ENCODE results near the gene TIFAB. TPM values are rescaled to one million over a fixed set of nuclear protein-coding genes. Genes with fewer than 3 reads are reported as not detected.
"Not testable (repeated sequence)": the region's sequence is repeated elsewhere in the genome, so short reads cannot be mapped to it uniquely, and the experiment has no call there.

TIFAB gene, protein sequence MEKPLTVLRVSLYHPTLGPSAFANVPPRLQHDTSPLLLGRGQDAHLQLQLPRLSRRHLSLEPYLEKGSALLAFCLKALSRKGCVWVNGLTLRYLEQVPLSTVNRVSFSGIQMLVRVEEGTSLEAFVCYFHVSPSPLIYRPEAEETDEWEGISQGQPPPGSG
- not detected in 2 replicates for total RNA-seq

DNA sequence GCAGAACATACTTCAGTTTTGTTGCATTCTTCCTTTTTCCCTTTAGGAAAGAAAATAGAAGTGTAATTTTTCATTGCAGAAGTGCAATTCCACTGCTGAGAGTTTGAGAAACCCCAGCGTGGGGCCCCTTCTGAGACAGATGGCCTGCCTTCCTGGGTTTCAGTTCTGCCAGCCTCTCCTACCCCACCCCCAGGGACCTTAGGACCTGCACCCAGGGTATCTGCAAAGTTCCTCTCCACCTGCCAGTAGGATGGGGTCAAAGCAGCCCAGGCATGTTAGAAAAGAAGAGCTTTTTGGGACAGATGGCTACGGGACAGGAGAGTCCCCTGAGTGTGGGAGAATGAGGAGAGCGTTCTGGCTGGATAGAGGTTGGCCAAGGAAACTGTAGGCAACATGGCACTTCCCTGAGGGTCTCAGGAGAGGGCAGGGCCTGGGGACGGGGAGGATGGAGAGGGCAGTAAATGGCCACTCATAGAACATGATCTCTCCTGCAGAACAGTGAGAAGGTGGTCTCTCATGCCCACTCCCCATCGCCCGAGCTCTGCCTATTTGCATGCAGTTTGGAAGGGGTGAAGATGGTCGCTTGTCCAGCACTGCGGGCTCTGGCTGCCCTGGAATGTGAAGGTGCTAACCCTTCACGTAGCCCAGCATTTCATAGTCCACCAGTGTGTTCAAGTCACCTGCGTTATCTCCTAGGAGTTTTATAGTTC lies at the start of gene TIFAB:
Gene TIFAB (minus strand): TSS at position 31 of the 710 bp plus-strand sequence. CDS start 2,412 bp downstream, outside the sequence.
- no peak for DNase-seq (ENCODE audit: low read depth in 2 of 2)

DNA sequence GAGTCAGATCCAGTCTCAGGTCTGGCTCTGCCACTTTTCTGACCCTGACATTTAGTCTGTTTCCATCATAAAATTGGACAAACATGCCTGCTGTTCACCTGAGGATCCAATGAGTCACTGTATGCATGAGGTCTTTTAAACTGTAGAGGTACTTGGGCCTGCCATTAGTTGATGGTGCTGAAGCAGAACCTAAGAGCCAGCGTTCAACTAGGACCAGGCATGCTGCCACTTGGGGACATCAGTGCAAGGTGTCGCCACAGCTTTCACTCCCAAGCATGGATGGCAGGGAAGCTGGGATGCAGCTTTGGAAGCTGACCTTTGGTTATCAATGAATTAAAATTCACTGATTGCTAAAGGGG lies 46.5 kb upstream of the TIFAB start:
- DNase-seq (ENCODE audit: low read depth in 2 of 2), result no peak

DNA sequence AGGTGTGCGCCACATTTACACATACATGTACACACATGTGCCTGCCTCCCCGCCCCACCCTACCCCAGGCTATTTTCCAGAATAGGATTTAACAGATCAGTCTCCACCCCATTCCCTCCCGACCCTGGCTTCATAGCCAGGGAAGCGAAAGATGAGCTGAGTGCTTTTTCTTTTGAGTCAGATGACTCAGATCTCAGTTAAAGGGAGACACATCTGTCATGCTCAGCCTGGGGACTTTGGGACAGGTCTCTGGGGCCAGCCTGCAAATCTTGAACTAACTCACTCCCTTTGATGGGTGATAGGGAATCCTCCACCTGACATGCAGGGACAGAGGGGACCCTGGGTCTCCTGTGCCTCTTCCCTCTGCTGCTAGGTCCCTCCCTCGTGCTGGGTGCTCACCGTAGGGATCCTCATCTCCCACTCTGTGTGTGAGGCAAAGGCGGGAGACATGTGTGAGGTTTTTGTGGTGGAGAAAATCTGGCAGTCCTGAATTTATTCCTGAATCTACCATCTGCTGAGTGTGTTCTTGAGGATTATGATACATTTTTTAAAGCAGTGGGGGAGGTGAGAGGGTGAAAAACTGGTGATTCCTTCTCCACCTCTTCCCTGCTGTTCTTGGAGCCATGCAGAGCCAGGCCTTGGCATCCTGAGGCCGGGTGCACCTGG lies 46.0 kb upstream of the TIFAB start:
- no peak for DNase-seq (ENCODE audit: low read depth in 2 of 2)

DNA sequence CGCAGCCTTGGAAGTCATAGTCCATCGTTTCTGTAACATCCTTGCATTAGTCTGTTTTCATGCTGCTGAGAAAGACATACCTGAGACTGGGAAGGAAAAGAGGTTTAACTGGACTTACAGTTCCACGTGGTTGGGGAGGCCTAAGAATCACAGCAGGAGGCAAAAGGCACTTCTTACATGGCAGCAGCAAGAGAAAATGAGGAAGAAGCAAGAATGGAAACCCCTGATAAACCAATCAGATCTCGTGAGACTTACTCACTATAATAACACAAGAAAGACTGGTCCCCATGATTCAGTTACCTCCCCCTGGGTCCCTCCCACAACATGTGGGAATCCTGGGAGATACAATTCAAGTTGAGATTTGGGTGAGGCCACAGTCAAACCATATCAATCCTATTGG lies 43.4 kb upstream of the TIFAB start:
- not testable (repeated sequence) for DNase-seq (ENCODE audit: low read depth in 2 of 2)

DNA sequence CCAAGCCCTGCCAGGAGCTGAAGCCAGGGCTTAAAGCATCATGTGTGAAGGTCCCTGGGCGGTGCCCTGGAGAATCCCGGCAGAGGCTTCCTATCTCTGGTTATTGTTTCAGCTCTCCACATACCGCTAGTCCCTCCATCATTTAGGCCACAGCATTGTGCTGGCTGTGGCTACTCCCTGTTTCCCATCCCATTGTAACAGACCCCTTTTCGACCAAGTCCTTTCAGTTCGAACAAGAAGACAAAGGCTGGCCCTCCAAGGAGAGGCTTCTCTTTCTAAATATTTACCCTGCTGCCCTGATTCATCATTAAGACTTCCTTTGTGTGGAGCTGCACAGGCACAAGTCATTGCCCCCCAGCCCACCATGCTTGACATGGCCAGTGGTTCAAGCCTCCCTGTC lies 42.0 kb upstream of the TIFAB start:
- DNase-seq (ENCODE audit: low read depth in 2 of 2), result no peak

DNA sequence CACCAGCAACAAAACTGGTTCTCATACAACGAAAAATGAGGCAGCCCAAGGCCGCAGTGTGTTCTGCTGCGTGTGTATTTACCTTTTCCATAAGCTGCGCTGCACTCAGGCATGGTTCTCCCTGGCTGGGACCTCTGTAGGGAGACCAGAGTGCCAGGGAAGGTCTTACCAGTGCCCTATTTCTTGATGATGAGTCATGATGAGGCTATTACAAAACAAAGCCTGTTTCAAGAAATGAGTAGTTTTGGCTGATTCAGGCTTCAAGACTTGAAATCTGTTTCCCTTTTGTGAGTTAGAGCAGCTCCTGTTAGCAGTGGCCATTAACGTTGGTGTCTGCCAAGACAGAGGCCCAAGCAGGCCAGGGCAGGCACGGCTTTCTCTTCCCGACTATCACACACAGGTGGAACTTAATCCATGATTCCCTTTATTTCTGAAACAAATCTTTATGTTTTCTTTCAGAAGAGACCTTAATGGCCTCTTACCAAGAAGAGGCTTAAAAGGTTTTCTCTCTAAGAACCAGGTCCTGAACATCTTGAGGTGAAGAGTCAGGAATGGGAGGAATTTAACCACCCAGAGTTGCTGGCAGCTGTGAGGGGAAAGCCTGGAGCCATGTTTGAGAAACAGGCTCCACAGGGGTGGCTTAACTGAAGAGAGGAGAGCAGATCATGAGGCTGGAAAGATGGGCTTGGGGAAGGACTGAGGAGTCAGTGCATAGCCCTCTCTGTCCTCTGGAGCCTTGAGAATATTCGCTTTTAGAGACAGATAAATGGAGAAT lies 41.4 kb upstream of the TIFAB start:
- peak in 1 of 2 donors; percentile 9 for DNase-seq (ENCODE audit: low read depth in 2 of 2)

DNA sequence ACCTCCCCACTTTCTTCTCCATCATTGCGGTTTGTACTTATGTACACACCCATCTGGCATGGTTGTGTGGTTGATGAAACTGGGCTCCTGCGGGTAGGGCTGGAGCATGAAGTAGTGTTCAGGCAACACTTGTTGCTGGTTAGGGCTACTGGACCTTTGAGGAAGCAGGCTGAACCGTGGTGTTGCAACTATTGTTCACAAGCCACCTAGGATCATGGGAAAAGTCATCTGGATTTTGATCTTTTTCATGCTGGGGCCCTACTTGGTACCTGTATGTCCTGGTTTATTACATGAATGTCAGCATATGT lies 40.1 kb upstream of the TIFAB start:
- DNase-seq (ENCODE audit: low read depth in 2 of 2), result no peak

DNA sequence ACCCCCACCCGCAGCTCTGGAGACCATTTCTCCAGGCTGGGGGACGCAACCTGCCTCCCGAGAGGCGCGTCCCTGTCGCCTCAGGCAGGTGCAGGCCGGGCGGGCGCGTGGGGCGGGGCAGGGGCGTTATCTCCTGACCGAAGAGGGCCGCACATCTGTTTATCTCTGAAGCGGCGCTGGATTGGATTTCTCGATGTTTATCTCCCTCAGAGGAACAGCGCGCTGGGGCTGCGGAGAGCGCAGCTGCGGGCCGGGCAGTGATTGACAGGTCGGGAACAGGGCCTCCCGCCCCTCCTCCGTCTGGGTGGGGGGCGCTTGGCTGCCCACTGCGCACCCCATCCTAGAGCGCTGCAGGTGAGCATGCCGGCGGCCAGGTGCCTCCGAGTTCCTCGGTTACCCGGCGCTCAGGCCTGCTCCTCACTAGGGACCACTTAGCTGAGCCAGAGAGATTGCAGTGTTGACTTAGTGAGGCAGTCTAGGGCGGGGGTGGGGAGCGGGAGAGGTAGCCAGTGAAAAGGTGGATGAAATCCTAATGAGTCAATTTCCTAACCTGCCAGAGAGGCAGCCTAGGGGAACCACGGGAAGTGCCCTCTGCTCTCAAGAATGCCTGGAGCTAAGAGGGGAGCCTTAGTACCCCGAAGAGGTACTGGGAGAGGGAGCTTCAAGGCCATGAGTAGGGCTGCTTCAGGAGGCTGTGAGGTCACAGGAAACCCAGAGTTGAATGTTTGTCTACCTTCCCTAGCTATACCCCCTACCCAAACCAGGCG lies 39.6 kb upstream of the TIFAB start:
- DNase-seq (ENCODE audit: low read depth in 2 of 2), result no peak

DNA sequence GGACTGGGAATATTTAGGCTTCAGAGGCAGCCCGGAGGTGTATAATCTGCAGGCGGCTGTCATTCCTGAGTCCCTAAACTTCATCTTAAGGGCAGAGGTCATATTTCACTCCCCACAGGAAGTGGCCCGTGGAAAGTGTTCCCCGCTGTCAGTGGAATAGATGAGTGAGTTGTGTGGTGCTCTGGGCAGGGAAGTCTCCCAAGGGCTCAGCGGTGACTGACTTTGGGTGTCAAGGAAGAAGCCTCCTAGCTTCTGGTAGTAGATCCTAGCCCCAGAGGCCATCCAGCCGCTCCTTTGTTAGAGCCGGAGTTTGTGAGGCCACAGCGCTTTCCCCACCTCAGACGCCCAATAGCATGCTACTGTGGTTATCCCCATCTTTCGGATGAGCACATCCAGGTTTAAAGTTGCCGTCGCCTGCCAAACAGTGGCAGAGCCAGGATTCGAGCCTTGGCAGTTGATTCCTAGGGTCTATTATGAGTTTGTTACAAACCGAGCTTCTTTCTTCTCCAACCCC lies 38.9 kb upstream of the TIFAB start:
- no peak for DNase-seq (ENCODE audit: low read depth in 2 of 2)

DNA sequence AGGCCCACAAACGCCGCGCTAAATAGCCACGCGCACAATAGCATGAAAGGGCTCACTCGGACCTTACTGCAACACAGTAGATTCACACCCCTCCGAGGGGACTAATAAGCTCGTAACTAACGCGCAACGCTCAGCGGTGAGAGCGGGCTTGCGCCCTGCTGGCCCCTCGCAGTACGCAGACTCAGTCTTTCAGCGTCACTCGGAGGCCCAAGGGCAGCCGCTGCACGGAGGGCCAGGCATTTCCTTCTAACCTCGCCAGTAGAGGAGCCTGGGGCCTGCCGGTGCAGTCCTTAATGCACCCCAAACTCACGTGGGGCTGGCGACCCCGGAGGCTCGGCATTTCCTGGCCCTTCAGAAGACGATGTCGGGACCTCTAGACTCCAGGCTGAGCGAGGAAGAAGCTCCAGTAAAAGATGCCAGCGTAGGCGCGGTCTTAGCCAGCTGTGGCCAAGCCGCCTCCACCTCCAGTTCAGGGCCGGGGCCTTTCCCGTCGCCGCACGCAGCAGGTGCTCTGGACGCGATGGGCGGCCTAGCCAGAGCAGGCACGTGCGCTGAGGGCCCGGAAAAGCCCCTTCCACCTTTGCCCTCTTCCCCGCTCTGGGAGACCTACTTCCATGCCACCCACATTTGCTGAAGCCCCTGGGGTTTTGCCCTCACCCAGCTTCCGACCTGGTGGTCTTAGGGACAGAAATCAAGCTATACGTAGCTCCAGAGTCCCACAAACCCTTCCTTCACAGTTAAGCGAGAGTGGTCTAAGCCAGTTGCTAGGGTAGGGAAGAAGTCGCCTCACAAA lies 38.3 kb upstream of the TIFAB start:
- DNase-seq (ENCODE audit: low read depth in 2 of 2), result no peak

DNA sequence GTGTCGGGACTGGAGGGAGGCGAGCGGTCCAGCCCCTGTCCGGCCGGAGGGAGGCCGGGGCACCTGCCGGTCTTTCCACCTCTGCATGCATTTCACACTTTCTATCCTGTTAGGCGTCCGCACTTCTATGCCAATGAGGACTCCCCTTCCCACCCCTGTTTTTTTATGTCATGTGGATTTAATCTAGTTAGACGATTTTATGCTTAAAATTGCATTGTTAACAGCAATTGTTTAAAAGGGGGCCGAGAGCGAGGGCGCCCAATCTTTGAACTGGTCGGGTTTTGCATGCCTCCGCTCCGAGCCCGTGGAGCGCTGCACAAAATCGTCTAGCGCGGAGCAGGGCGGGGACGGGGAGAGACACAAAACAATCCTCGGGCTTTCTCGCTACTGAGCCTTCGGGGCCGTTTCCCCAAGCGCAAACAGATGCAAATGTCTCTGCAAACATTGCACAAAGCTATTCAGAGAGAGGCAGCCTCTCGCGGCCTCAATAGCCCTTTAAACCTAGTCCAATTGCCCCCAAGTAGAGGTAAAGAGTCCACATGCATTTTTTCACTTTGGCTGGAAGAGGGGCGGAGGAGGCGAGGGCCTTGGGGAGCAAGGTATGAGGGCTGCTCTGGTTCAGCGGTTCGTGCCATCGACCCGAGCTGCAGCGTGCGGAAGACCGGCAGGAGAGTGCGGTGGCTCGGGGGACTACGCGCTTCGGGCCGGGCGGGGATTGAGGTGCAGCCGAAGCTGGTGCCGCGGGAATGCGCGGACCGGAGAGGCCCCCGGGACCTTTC lies 37.5 kb upstream of the TIFAB start:
- DNase-seq (ENCODE audit: low read depth in 2 of 2), result no peak

DNA sequence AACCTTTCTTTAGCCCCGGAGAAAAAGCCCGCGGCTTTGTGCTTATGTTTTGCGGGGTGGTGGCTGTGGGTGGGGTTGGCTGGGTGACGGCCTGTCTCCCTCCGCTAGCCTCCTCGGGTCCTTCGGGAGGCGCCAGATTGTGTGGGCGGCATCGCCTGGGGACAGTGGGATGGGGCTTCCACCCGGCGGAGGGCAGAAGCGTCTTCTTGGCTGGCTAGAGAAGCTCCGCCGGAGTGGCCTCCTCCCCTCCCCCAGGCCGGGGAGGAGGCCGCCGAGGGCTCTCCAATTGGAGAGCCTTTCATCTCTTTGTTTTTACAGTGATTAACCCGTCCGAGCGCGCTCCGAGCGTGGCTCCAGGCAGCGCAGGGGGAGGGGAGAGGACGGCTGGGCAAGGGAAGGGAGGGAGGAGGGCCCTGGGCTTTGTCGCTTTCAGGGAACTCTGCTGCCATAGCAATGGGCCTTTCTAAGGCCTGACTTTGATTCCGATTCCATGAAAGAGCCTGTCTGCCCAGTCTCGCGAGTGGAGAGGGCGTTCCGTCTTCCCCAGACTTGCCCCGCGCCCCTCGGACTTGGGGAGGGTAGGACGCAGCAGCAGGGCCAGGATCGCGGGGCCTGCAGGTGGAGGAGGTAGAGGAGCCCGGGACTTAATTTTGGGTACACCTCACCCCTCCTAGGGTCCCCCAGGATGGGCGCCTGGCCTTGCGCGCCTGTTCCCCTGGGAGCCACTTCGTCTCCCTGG lies 36.7 kb upstream of the TIFAB start:
- DNase-seq (ENCODE audit: low read depth in 2 of 2), result peak in 1 of 2 donors; percentile 11

DNA sequence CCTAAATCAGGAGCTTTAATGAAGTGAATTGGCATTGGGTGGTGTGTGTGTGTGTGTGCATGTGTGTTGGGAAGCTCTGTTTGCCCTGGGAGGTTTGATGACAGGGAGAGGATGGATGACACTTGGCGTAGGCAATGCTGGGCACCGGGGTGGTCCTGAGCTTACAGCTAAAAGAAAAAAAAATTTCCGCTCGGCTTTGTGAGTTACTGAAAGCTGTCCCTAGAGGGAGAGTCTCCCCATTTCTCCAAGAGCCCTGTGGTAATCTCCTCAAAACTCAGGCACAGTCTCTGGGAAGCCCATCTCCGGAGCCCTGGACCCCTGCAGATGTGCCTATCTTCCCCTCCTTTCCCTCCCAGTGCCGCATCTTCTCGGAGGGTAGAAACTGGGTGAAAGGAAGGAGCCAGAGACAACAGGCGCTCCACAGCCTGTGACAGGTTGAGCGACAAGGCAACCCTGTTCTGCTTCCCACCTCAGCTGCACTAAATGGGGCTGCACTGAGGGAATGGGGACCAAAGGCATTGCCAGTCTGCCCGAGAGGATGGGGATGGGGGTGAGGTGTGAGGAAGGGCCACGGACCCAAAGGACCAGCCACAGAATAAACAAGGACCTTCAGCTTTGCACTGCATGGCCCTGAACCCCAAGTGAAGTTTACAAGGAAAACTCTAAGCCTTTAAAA lies 35.8 kb upstream of the TIFAB start:
- no peak for DNase-seq (ENCODE audit: low read depth in 2 of 2)

DNA sequence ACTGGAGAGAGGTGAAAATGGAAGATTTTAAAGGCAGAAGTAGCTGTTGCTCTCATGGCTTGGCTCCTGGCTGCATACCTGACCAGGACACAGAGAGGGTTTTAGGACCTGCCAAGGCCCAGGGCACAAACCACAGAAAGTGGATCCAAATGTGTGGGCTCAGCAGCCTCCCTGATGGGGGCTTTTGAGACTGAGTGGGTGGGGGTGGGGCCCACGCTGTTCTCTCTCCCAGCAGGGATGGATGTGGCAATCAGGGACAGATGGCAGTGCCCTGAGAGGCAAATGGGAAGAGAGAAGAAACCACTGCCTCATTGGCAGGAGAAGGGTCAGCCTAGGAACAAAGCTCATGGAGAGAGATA lies 34.9 kb upstream of the TIFAB start:
- no peak for DNase-seq (ENCODE audit: low read depth in 2 of 2)

DNA sequence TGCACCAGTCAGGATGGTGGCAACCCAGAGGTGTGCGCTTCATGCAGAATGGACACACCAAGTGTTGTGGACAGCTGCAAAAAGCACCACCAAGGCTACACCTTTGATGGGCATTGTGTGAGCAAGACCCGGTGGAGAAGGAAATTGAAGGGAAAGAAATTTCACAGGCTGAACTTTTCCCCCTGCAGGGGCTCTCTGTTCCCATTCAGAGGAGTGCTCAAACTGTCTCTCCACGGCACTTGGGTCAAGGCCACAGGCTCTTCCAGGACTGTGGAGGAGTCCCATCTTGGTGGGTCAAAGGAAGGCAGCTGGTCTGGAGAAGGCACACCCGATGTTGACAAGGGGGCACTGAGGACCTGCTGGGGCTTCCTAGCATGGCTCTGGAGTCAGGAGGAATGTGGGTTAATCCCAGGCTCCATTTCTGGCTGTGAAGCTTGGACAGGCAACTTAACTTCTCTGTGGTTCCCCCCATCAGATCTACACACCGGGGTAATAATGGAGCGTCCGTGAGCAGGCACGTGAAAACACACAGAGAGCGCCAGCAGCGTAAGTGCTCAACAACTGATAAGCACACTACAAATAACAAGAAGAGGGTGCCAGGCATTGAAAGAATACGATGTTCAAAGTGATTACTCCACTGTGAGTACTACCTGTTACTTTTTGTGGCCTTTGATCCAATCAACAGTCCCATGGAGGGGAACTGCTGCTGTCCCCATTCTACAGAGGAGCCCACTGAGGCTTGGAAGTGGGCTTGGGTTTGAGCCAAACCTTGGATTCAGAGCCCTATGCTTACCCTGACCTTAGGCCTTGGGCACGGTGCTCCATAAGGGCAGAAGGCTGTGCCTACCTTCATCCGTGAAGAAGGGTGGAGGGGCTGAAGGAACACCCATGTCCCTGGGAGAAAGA lies 34.2 kb upstream of the TIFAB start:
- DNase-seq (ENCODE audit: low read depth in 2 of 2), result no peak

DNA sequence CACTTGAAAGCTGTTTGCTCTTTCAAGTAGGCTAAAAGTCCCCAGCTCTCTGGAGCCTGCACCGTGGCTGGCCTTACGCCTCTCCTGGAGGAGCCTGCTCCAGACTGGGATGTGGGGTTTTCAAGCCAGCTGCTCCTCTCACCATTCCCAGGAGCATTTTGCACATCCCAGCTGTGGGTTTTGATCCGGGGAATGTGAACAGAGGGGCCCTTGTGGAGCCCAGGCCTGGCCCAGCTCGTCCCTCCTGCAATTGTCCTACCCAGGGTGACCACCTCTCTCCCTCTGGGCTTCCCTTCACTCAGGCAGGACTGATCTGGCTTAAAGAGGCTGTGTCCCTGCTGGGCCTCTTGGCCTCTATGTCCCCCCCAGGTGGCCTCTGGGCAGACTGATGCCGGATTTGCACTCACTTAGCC lies 32.5 kb upstream of the TIFAB start:
- DNase-seq (ENCODE audit: low read depth in 2 of 2), result no peak

DNA sequence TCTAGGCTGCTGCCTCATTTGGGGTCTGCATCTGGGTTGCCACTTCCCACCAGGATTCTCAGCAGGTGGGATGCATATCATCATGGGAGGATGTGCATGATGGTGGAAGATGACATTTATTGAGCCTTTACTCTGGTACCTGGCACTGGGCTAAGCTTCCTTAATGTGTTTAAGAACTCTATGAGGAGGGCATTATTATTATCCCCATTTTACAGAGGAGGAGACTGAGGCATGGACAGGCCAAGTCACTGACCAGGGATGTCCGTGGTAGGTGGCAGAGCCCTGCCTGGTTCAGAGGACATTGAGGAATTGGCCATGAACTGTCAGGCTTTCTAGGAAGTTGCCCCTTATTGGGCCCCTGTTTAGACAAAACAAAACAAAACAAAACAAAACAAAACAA lies 31.1 kb upstream of the TIFAB start:
- no peak for DNase-seq (ENCODE audit: low read depth in 2 of 2)

All from lung microvascular endothelial cell (primary cell).